Muscle layer of colon (tissue), 2 donors: ENCODE data around the gene BMP8A.
"Not testable (repeated sequence)": the region's sequence is repeated elsewhere in the genome, so short reads cannot be mapped to it uniquely, and the experiment has no call there.

Source experiments
- H3K27ac ChIP-seq: one replicate; pipeline ENCODE4 v1.7.0; 2013; ENCODE audit warnings: low read depth, mild to moderate bottlenecking, low read length, moderate library complexity
- H3K27me3 ChIP-seq, 2 donors: one replicate each; pipeline ENCODE4 v1.7.0; 2013; ENCODE audit warnings: low read length in 2 of 2, mild to moderate bottlenecking in 2 of 2; ENCODE audit not compliant: insufficient read depth in 2 of 2, control insufficient read depth in 1 of 2
- H3K36me3 ChIP-seq: one replicate; pipeline ENCODE4 v1.7.0; 2013; ENCODE audit warnings: mild to moderate bottlenecking, low read length; ENCODE audit not compliant: insufficient read depth
- H3K4me1 ChIP-seq: one replicate; pipeline ENCODE4 v1.7.0; 2013; ENCODE audit warnings: mild to moderate bottlenecking, low read length; ENCODE audit not compliant: insufficient read depth
- H3K4me3 ChIP-seq, 2 donors: one replicate each; pipeline ENCODE4 v1.7.0; 2013; ENCODE audit warnings: low read length in 2 of 2, low read depth in 1 of 2, mild to moderate bottlenecking in 1 of 2, moderate library complexity in 1 of 2
- H3K9ac ChIP-seq: one replicate; pipeline ENCODE4 v1.7.0; 2013; ENCODE audit warnings: low read length
- H3K9me3 ChIP-seq: one replicate; pipeline ENCODE4 v1.7.0; 2013; ENCODE audit warnings: mild to moderate bottlenecking, low read length
- donor health status: abdominal sarcoma.
- donor health status: Adenocarcinoma of cecum.

The BMP8A gene

GRCh38 chr1:39496520-39496919, 5.1 kb downstream of the BMP8A start:
- H3K36me3 ChIP-seq, H3K4me3 ChIP-seq, H3K9ac ChIP-seq, H3K27ac ChIP-seq, H3K4me1 ChIP-seq, H3K9me3 ChIP-seq: not testable (repeated sequence)
- H3K27me3 ChIP-seq = peaks cover 9 to 13% of the 10 kb centered on the region in 2 donors

GRCh38 chr1:39497585-39497984, 6.1 kb downstream of the BMP8A start:
- Histone ChIP-seq H3K27ac (no peak overlapping the region), H3K36me3 (no peaks in the 10 kb centered on the region), H3K27me3 (peaks cover 8% of the 10 kb centered on the region in 2 donors), H3K4me1 (no peaks in the 10 kb centered on the region), H3K9me3 (no peaks in the 10 kb centered on the region), H3K9ac (no peak overlapping the region), H3K4me3 (no peak overlapping the region)

- H3K4me1 ChIP-seq, H3K9me3 ChIP-seq, H3K27me3 ChIP-seq, H3K9ac ChIP-seq, H3K36me3 ChIP-seq, H3K27ac ChIP-seq, H3K4me3 ChIP-seq: not testable (repeated sequence)
Observed at GRCh38 chr1:39498096-39498710, 6.8 kb downstream of the BMP8A start.

GRCh38 chr1:39498821-39499220, 7.4 kb downstream of the BMP8A start:
- not testable (repeated sequence) for H3K27ac ChIP-seq, H3K27me3 ChIP-seq, H3K4me3 ChIP-seq, H3K9me3 ChIP-seq, H3K9ac ChIP-seq, H3K36me3 ChIP-seq, H3K4me1 ChIP-seq

GRCh38 chr1:39499668-39500067, 8.2 kb downstream of the BMP8A start:
- Histone ChIP-seq H3K27me3 (no peaks in the 10 kb centered on the region), H3K4me3 (no peak overlapping the region), H3K36me3 (no peaks in the 10 kb centered on the region), H3K27ac (no peak overlapping the region), H3K4me1 (no peaks in the 10 kb centered on the region), H3K9ac (no peak overlapping the region), H3K9me3 (no peaks in the 10 kb centered on the region)

- Histone ChIP-seq H3K9me3 (no peaks in the 10 kb centered on the region), H3K4me1 (no peaks in the 10 kb centered on the region), H3K27me3 (no peaks in the 10 kb centered on the region), H3K27ac (no peak overlapping the region), H3K36me3 (no peaks in the 10 kb centered on the region), H3K9ac (no peak overlapping the region), H3K4me3 (no peak overlapping the region)
Observed at GRCh38 chr1:39500862-39501389, 9.5 kb downstream of the BMP8A start.

GRCh38 chr1:39501666-39502065, 10.2 kb downstream of the BMP8A start:
- Histone ChIP-seq H3K9ac (no peak overlapping the region), H3K9me3 (no peaks in the 10 kb centered on the region), H3K27ac (no peak overlapping the region), H3K4me1 (no peaks in the 10 kb centered on the region), H3K4me3 (no peak overlapping the region), H3K27me3 (no peaks in the 10 kb centered on the region), H3K36me3 (no peaks in the 10 kb centered on the region)

- not testable (repeated sequence) for H3K27ac ChIP-seq, H3K9me3 ChIP-seq, H3K27me3 ChIP-seq, H3K4me1 ChIP-seq, H3K9ac ChIP-seq, H3K4me3 ChIP-seq, H3K36me3 ChIP-seq
Observed at GRCh38 chr1:39504436-39504835, 13.0 kb downstream of the BMP8A start.

- H3K36me3 ChIP-seq = no peaks in the 10 kb centered on the region
- H3K9ac ChIP-seq = no peak overlapping the region
- no peaks in the 10 kb centered on the region for H3K9me3 ChIP-seq
- H3K4me3 ChIP-seq = no peak overlapping the region
- no peak overlapping the region for H3K27ac ChIP-seq
- H3K4me1 ChIP-seq = no peaks in the 10 kb centered on the region
- no peaks in the 10 kb centered on the region for H3K27me3 ChIP-seq
Observed at GRCh38 chr1:39505289-39505688, 13.9 kb downstream of the BMP8A start.

- Histone ChIP-seq H3K36me3 (no peaks in the 10 kb centered on the region), H3K27ac (no peak overlapping the region), H3K27me3 (no peaks in the 10 kb centered on the region), H3K4me1 (no peaks in the 10 kb centered on the region), H3K9ac (no peak overlapping the region), H3K9me3 (no peaks in the 10 kb centered on the region), H3K4me3 (no peak overlapping the region)
Observed at GRCh38 chr1:39507230-39507928, 15.9 kb downstream of the BMP8A start.

GRCh38 chr1:39508266-39508665, 16.8 kb downstream of the BMP8A start:
- H3K27me3 ChIP-seq = no peaks in the 10 kb centered on the region
- no peaks in the 10 kb centered on the region for H3K4me1 ChIP-seq
- H3K9me3 ChIP-seq = no peaks in the 10 kb centered on the region
- no peak overlapping the region for H3K27ac ChIP-seq
- H3K9ac ChIP-seq = no peak overlapping the region
- no peak overlapping the region for H3K4me3 ChIP-seq
- H3K36me3 ChIP-seq = no peaks in the 10 kb centered on the region

- no peak overlapping the region for H3K27ac ChIP-seq
- H3K36me3 ChIP-seq = no peaks in the 10 kb centered on the region
- no peaks in the 10 kb centered on the region for H3K4me1 ChIP-seq
- no peaks in the 10 kb centered on the region for H3K9me3 ChIP-seq
- H3K9ac ChIP-seq = no peak overlapping the region
- no peak overlapping the region for H3K4me3 ChIP-seq
- H3K27me3 ChIP-seq = no peaks in the 10 kb centered on the region
Observed at GRCh38 chr1:39508857-39509305, 17.4 kb downstream of the BMP8A start.
